HUES64 (cell line): Measurements from ENCODE around the gene DGKD.

ENCODE experiments used
- H3K27ac ChIP-seq: 2 replicates; pipeline ENCODE4 v1.7.0; 2013; ENCODE audit warnings: low read depth, low read length, inconsistent platforms
- H3K27me3 ChIP-seq: 2 replicates; pipeline ENCODE4 v1.6.1; 2013; ENCODE audit warnings: mild to moderate bottlenecking, low read length; ENCODE audit not compliant: insufficient read depth
- H3K36me3 ChIP-seq: 2 replicates; pipeline ENCODE4 v1.6.1; 2013; ENCODE audit warnings: mild to moderate bottlenecking, low read length; ENCODE audit not compliant: insufficient read depth
- H3K4me1 ChIP-seq: 2 replicates; pipeline ENCODE4 v1.6.1; 2013; ENCODE audit warnings: mild to moderate bottlenecking, low read length, moderate library complexity; ENCODE audit not compliant: insufficient read depth
- H3K4me3 ChIP-seq: 2 replicates; pipeline ENCODE4 v1.5.1; 2013; ENCODE audit warnings: mild to moderate bottlenecking, low read length, moderate library complexity
- H3K9ac ChIP-seq: 2 replicates; pipeline ENCODE4 v1.6.1; 2013; ENCODE audit warnings: mild to moderate bottlenecking, low read depth, low read length
- H3K9me3 ChIP-seq: 2 replicates; pipeline ENCODE4 v1.6.1; 2013; ENCODE audit warnings: low read depth, low read length; ENCODE audit not compliant: insufficient read depth
- WGBS: fragments of 150-250, 120-280 bp; methylation state at CpG from one replicate; pipeline ENCODE4 v1.1.7; 2013; ENCODE audit warnings: missing lambda C conversion rate; 5-methylcytosine and 5-hydroxymethylcytosine counted together

The DGKD gene

GRCh38 chr2:233414273-233414654, 60.0 kb downstream of the DGKD start:
- Histone ChIP-seq H3K27ac (no peak overlapping the region), H3K36me3 (no peaks in the 10 kb centered on the region; the same call in 1 of the 2 replicates), H3K4me1 (peaks cover 3% of the 10 kb centered on the region; the same call in 1 of the 2 replicates), H3K4me3 (no peak overlapping the region), H3K27me3 (no peaks in the 10 kb centered on the region), H3K9me3 (peaks cover 21% of the 10 kb centered on the region; the same call in 1 of the 2 replicates), H3K9ac (no peak overlapping the region)
- 94% methylated on average over 4 of the region's 4 CpGs for whole genome bisulfite sequencing

- Histone ChIP-seq H3K9ac (no peak overlapping the region), H3K36me3 (no peaks in the 10 kb centered on the region; the same call in 1 of the 2 replicates), H3K27ac (no peak overlapping the region), H3K4me3 (no peak overlapping the region), H3K27me3 (no peaks in the 10 kb centered on the region), H3K9me3 (peaks cover 21% of the 10 kb centered on the region; the same call in 1 of the 2 replicates), H3K4me1 (peaks cover 10% of the 10 kb centered on the region)
- 94% methylated on average over 5 of the region's 5 CpGs for WGBS
These were observed 60.7 kb downstream of the DGKD start for GRCh38 chr2:233414777-233415570.

- 67% methylated on average over 1 of the region's 3 CpGs for WGBS
These were observed 61.9 kb downstream of the DGKD start for GRCh38 chr2:233416199-233416598.

GRCh38 chr2:233416706-233417105, 62.4 kb downstream of the DGKD start:
- H3K36me3 ChIP-seq: no peaks in the 10 kb centered on the region
- no peak overlapping the region for H3K4me3 ChIP-seq
- peaks cover 15% of the 10 kb centered on the region for H3K4me1 ChIP-seq
- peaks cover 9% of the 10 kb centered on the region; the same call in 1 of the 2 replicates for H3K9me3 ChIP-seq
- H3K9ac ChIP-seq: no peak overlapping the region
- H3K27ac ChIP-seq: no peak overlapping the region
- no peaks in the 10 kb centered on the region for H3K27me3 ChIP-seq
- 85% methylated on average over 6 of the region's 6 CpGs for WGBS

More at GRCh38 chr2:233416199-233416598, 61.9 kb downstream of the DGKD start:
- Histone ChIP-seq H3K4me3 (no peak overlapping the region), H3K36me3 (no peaks in the 10 kb centered on the region), H3K27me3 (no peaks in the 10 kb centered on the region), H3K9ac (no peak overlapping the region), H3K27ac (no peak overlapping the region), H3K4me1 (peaks cover 15% of the 10 kb centered on the region), H3K9me3 (peaks cover 14% of the 10 kb centered on the region; the same call in 1 of the 2 replicates)

- H3K9ac ChIP-seq: no peak overlapping the region
- H3K9me3 ChIP-seq: peaks cover 4% of the 10 kb centered on the region; the same call in 1 of the 2 replicates
- peaks cover 15% of the 10 kb centered on the region for H3K4me1 ChIP-seq
- no peaks in the 10 kb centered on the region for H3K27me3 ChIP-seq
- H3K4me3 ChIP-seq: no peak overlapping the region
- H3K27ac ChIP-seq: no peak overlapping the region
- no peaks in the 10 kb centered on the region for H3K36me3 ChIP-seq
- WGBS: 100% methylated on average over 1 of the region's 1 CpG
These were observed 63.0 kb downstream of the DGKD start for GRCh38 chr2:233417282-233417681.

GRCh38 chr2:233418052-233418760, 63.9 kb downstream of the DGKD start:
- Histone ChIP-seq H3K9ac (no peak overlapping the region), H3K27me3 (no peaks in the 10 kb centered on the region), H3K36me3 (no peaks in the 10 kb centered on the region), H3K27ac (no peak overlapping the region), H3K9me3 (no peaks in the 10 kb centered on the region), H3K4me3 (no peak overlapping the region), H3K4me1 (peaks cover 15% of the 10 kb centered on the region)
- 85% methylated on average over 2 of the region's 3 CpGs for WGBS

GRCh38 chr2:233418761-233419546, 64.7 kb downstream of the DGKD start:
- Histone ChIP-seq H3K9ac (no peak overlapping the region), H3K27me3 (no peaks in the 10 kb centered on the region), H3K9me3 (no peaks in the 10 kb centered on the region), H3K4me1 (peaks cover 15% of the 10 kb centered on the region), H3K27ac (no peak overlapping the region), H3K36me3 (no peaks in the 10 kb centered on the region), H3K4me3 (no peak overlapping the region)
- 92% methylated on average over 19 of the region's 19 CpGs for WGBS

GRCh38 chr2:233419602-233420391, 65.5 kb downstream of the DGKD start:
- H3K9me3 ChIP-seq: no peaks in the 10 kb centered on the region
- 0 out of 2 replicates have a peak overlapping the region, but pooled peaks have one; percentile 4 for H3K9ac ChIP-seq
- no peak overlapping the region for H3K4me3 ChIP-seq
- no peak overlapping the region for H3K27ac ChIP-seq
- 60% methylated on average over 9 of the region's 10 CpGs for WGBS
- H3K4me1 ChIP-seq: peaks cover 15% of the 10 kb centered on the region
- no peaks in the 10 kb centered on the region for H3K36me3 ChIP-seq
- H3K27me3 ChIP-seq: no peaks in the 10 kb centered on the region

- WGBS: 93% methylated on average over 14 of the region's 14 CpGs
- Histone ChIP-seq H3K9me3 (no peaks in the 10 kb centered on the region), H3K27ac (no peak overlapping the region), H3K9ac (no peak overlapping the region), H3K4me1 (peaks cover 15% of the 10 kb centered on the region), H3K27me3 (no peaks in the 10 kb centered on the region), H3K36me3 (no peaks in the 10 kb centered on the region), H3K4me3 (no peak overlapping the region)
These were observed 67.0 kb downstream of the DGKD start for GRCh38 chr2:233421091-233421816.
